K562 (cell line): Measurements from ENCODE around the gene WNT7B. TPM values are rescaled to one million over a fixed set of nuclear protein-coding genes. Genes with fewer than 3 reads are reported as not detected.

ENCODE experiments used
- ATAC-seq: fragments of 200-7000 bp; cut with Tn5 transposase; 3 replicates; pipeline ENCODE4 v1.9.1; 2020; ENCODE audit warnings: moderate library complexity
- BruUV-seq: library from RNA; stranded (reverse); fragments of 400-500 nt; replicated peaks from 2 replicates; lab custom pipeline; 2021; lab: Mats Ljungman, UMichigan
- CTCF ChIA-PET: fragments of 300-600 bp; formaldehyde crosslinking; extraction: SDS; loops from one replicate; lab custom pipeline; 2021; ENCODE audit warnings: low intra/inter-chr PET ratio; lab: Yijun Ruan, JAX
- POLR2A ChIA-PET: fragments of 300-600, 350-650 bp; sonication (Branson Sonifier 250); formaldehyde crosslinking; extraction: SDS; loops from one replicate; lab custom pipeline; 2021; ENCODE audit warnings: antibody characterized with exemption, inconsistent platforms; lab: Yijun Ruan, JAX
- DNase-seq, 4 experiments: peaks; one replicate each; pipeline versions ENCODE4 v3.0.0 to v3.0.0-alpha.2; 2011 to 2018; ENCODE audit warnings: low spot score in 3 of 4, mixed read lengths in 3 of 4; ENCODE audit errors: extremely low read depth in 1 of 4
- FAIRE-seq: peaks from 2 replicates; lab custom pipeline; 2011; peaks lifted over from hg19 to GRCh38; lab: Jason Lieb, UNC
- H2AFZ ChIP-seq: 2 replicates; pipeline ENCODE4 v1.6.0; 2011; ENCODE audit warnings: low read depth, low read length, control low read depth, inconsistent platforms
- H3K27ac ChIP-seq: fragments of 200-600 bp; 3 replicates; pipeline ENCODE4 v1.8.0; 2011; ENCODE audit warnings: low read depth, mild to moderate bottlenecking, control low read depth, inconsistent platforms, low read length, moderate library complexity, mixed read lengths; ENCODE audit errors: extremely low read depth
- H3K27me3 ChIP-seq, 2 experiments: fragments of 300-600 bp in 1 of 2; 2 replicates in 1 of 2; 3 replicates in 1 of 2; pipeline versions ENCODE4 v1.6.0 to v1.8.0; 2011; ENCODE audit warnings: inconsistent platforms in 2 of 2, low read length in 2 of 2, mild to moderate bottlenecking in 1 of 2, mixed read lengths in 1 of 2, moderate library complexity in 1 of 2; ENCODE audit not compliant: control insufficient read depth in 2 of 2, insufficient read depth in 2 of 2
- H3K36me3 ChIP-seq: fragments of 300-600 bp; 3 replicates; pipeline ENCODE4 v1.8.0; 2011; ENCODE audit warnings: mild to moderate bottlenecking, low read length, inconsistent platforms; ENCODE audit not compliant: control insufficient read depth, insufficient read depth
- H3K4me1 ChIP-seq, 2 experiments: fragments of 200-600 bp in 1 of 2; replicated peaks in 1 of 2; 2 replicates in 1 of 2; 3 replicates in 1 of 2; pipeline versions ENCODE4 v1.5.1 to v1.8.0; 2011; ENCODE audit warnings: inconsistent platforms in 2 of 2, low read length in 2 of 2, mild to moderate bottlenecking in 1 of 2, mixed read lengths in 1 of 2, moderate library complexity in 1 of 2; ENCODE audit not compliant: control insufficient read depth in 2 of 2, insufficient read depth in 2 of 2
- H3K4me2 ChIP-seq: 2 replicates; pipeline ENCODE4 v1.6.1; 2011; ENCODE audit warnings: low read length, control low read depth, inconsistent platforms, mixed read lengths; ENCODE audit not compliant: insufficient read depth
- H3K4me3 ChIP-seq: fragments of 200-600 bp; sonication (generic), shearing (Covaris generic); 2 replicates; pipeline ENCODE4 v1.5.1; 2016; ENCODE audit warnings: control low read depth, inconsistent platforms
- H3K79me2 ChIP-seq: fragments of 200-600 bp; 3 replicates; pipeline ENCODE4 v1.8.0; 2011; ENCODE audit warnings: low read length, inconsistent platforms; ENCODE audit not compliant: control insufficient read depth, insufficient read depth
- H3K9ac ChIP-seq, 2 experiments: 2 replicates each; pipeline versions ENCODE4 v1.6.0 to v1.6.1; 2011; ENCODE audit warnings: low read depth in 2 of 2, low read length in 2 of 2, control low read depth in 1 of 2, inconsistent platforms in 1 of 2, mild to moderate bottlenecking in 1 of 2, mixed read lengths in 1 of 2; ENCODE audit not compliant: insufficient read depth in 1 of 2
- H3K9me1 ChIP-seq: one replicate; pipeline ENCODE4 v1.6.0; 2011; ENCODE audit warnings: inconsistent platforms, mild to moderate bottlenecking, low read length, moderate library complexity; ENCODE audit not compliant: control insufficient read depth, insufficient read depth
- H3K9me3 ChIP-seq: replicated peaks from 2 replicates; pipeline ENCODE4 v1.5.1; 2011; ENCODE audit warnings: low read depth, low read length, inconsistent platforms; ENCODE audit not compliant: control insufficient read depth, insufficient read depth
- H4K20me1 ChIP-seq: replicated peaks from 2 replicates; pipeline ENCODE4 v1.6.1; 2011; ENCODE audit warnings: low read length, inconsistent platforms, mixed read lengths; ENCODE audit not compliant: control insufficient read depth, insufficient read depth
- ARID1B ChIP-seq: fragments of 450-650 bp; IDR thresholded peaks from 2 replicates; pipeline ENCODE4 v1.6.1; 2016; ENCODE audit warnings: antibody characterized with exemption, mild to moderate bottlenecking, inconsistent platforms
- FIP1L1 ChIP-seq: fragments of 200-400 bp; formaldehyde crosslinking; IDR thresholded peaks from 2 replicates; pipeline ENCODE4 v1.6.1; 2018; ENCODE audit warnings: mild to moderate bottlenecking, low read depth, low read length; ENCODE audit not compliant: poor library complexity, severe bottlenecking
- FOXJ2 ChIP-seq: fragments of 200-800 bp; sonication (Bioruptor generic); IDR thresholded peaks from 2 replicates; pipeline ENCODE4 v1.6.1; 2016; ENCODE audit warnings: missing genetic modification characterization, missing compliant biosample characterization
- FOXP1 ChIP-seq: sonication (generic); formaldehyde crosslinking; IDR thresholded peaks from 2 replicates; pipeline ENCODE4 v1.8.0; 2022; ENCODE audit warnings: mild to moderate bottlenecking, missing genetic modification reagents
- RBM15 ChIP-seq: fragments of 200-400 bp; formaldehyde crosslinking; IDR thresholded peaks from 2 replicates; pipeline ENCODE4 v1.6.1; 2018; ENCODE audit warnings: mild to moderate bottlenecking, low read length, moderate library complexity; ENCODE audit not compliant: insufficient read depth
- RNF2 ChIP-seq: sonication (generic); IDR thresholded peaks from 2 replicates; pipeline ENCODE4 v1.6.1; 2016
- WGBS: fragments of 100-300 bp; shearing (Covaris generic); methylation state at CpG from one replicate; pipeline ENCODE4 v1.1.6; 2016; ENCODE audit warnings: low coverage, mixed read lengths; ENCODE audit not compliant: insufficient coverage; ENCODE audit errors: missing lambda C conversion rate; 5-methylcytosine and 5-hydroxymethylcytosine counted together
- in situ Hi-C: fragments of 300-500 bp; cut with MboI; formaldehyde crosslinking; loops from 4 replicates; pipeline ENCODE4 v1.15.0; 2018; ENCODE audit warnings: inconsistent platforms, mixed read lengths
- intact Hi-C: fragments of 100-400 bp; cut with micrococcal nuclease; formaldehyde crosslinking; loops from 2 replicates; pipeline ENCODE4 v1.14.2; 2022
- polyA plus RNA-seq, 8 experiments: library from polyadenylated mRNA; depleted of rRNA in 4 of 8; stranded (reverse) in 5 of 8; unstranded in 3 of 8; fragments of >200 nt; fragmentation: Nextera tagmentation in 2 of 8; fragmentation: Illumina TruSeq in 1 of 8; extraction: Ambion mirVana in 2 of 8; extraction: Trizol in 1 of 8; gene quantifications; 2 replicates each; pipeline versions ENCODE4 v1.2.1 to v1.2.3, GENCODE V29; 2011 to 2014; ENCODE audit warnings: inconsistent platforms in 1 of 8, missing spikeins in 1 of 8
- total RNA-seq, 7 experiments: library from RNA; depleted of rRNA in 6 of 7; stranded (reverse); fragments of >200 nt in 6 of 7; fragmentation: Illumina TruSeq in 2 of 7; extraction: Trizol in 2 of 7; gene quantifications; 2 replicates each; pipeline versions ENCODE4 v1.2.1 to v1.2.3, GENCODE V29; 2011 to 2021; ENCODE audit warnings: low replicate concordance in 1 of 7

WNT7B gene
- total and polyA plus RNA-seq, 9 of the 15 experiments (the other 6 are each of a cell fraction or from before 2014, with no cell fraction given), result not detected

GRCh38 chr22:45959719-45960476, 17.1 kb downstream of the WNT7B start:
- Histone ChIP-seq H4K20me1 (0 out of 2 replicates have a peak, but pooled peaks cover 4% of the 10 kb centered on the region), H3K79me2 (no peaks in the 10 kb centered on the region), H3K4me1 (peaks cover 0 to 3% of the 10 kb centered on the region in 2 experiments; a peak in 1 of 5 replicates), H3K9me1 (no peaks in the 10 kb centered on the region), H3K27me3 (peaks cover 9 to 37% of the 10 kb centered on the region in 2 experiments; a peak in 3 of 5 replicates), H3K4me3 (no peak overlapping the region), H3K9me3 (no peaks in the 10 kb centered on the region), H3K9ac (no peak overlapping the region), H3K27ac (no peak overlapping the region), H3K4me2 (no peak overlapping the region), H2AFZ (no peak overlapping the region), H3K36me3 (no peaks in the 10 kb centered on the region)
- ChIA-PET CTCF (no interaction called here), POLR2A (no interaction called here)
- ATAC-seq (no peak), DNase-seq (no peak), FAIRE-seq (no peak)
- no TSS peak for BruUV-seq
- TF ChIP-seq FOXJ2 (tag) (no peak), RNF2 (no peak), RBM15 (no peak), FIP1L1 (no peak), ARID1B (no peak), FOXP1 (CRISPR knock-in tag) (no peak)
- WGBS, result 4% methylated on average over 7 of the region's 18 CpGs
- intact Hi-C loops, result no loop called here
- in situ Hi-C loops, result no loop called here
